Mucosa of descending colon (tissue), 3 donors: ENCODE results near the gene DHX16. TPM values are rescaled to one million over a fixed set of nuclear protein-coding genes. Genes with fewer than 3 reads are reported as not detected.
A peak's percentile ranks its signal among the peaks of the same experiment; 100 is the strongest.

Source experiments
- ATAC-seq: fragments of 200-7000 bp; cut with Tn5 transposase; one replicate; pipeline ENCODE4 v1.9.1; 2020; ENCODE audit warnings: mild to moderate bottlenecking, moderate library complexity
- DNase-seq, 3 donors: peaks; one replicate each; pipeline ENCODE4 v3.0.0-alpha.2; 2020
- H3K36me3 ChIP-seq: fragments of 200-600 bp; one replicate; pipeline ENCODE4 v1.8.0; 2021; ENCODE audit warnings: low read depth, mild to moderate bottlenecking
- H3K4me1 ChIP-seq: fragments of 200-600 bp; one replicate; pipeline ENCODE4 v1.8.0; 2021; ENCODE audit warnings: low read depth, mild to moderate bottlenecking
- H3K4me3 ChIP-seq: fragments of 200-600 bp; one replicate; pipeline ENCODE4 v1.8.0; 2021; ENCODE audit warnings: mild to moderate bottlenecking
- H3K9me3 ChIP-seq: fragments of 200-600 bp; one replicate; pipeline ENCODE4 v1.8.0; 2021; ENCODE audit warnings: mild to moderate bottlenecking
- CTCF ChIP-seq: fragments of 200-600 bp; IDR thresholded peaks from one replicate; pipeline ENCODE4 v1.8.0; 2022; ENCODE audit warnings: antibody characterized with exemption, mild to moderate bottlenecking
- intact Hi-C, 2 donors: fragments of 100-400 bp; cut with DNase I in 1 of 2; cut with micrococcal nuclease in 1 of 2; formaldehyde crosslinking; loops; one replicate each; pipeline versions ENCODE4 v1.11.0 to v1.11.1; 2022; cut with DNase I, micrococcal nuclease
- total RNA-seq, 3 donors: library from RNA; stranded (reverse); fragmentation: NEBNext Ultra II Directional in 2 of 3; extraction: Animal tissue kit (Norgen Biotek cat#: 25700) in 2 of 3; gene quantifications; one replicate each; pipeline versions ENCODE4 v1.2.1 to v1.2.4, GENCODE V29; 2021 to 2023
- donor health status: DM: no; HTN: no; CAD: no; lungs with moderate emphysema.
- donor health status: DM: no; HTN: no; CAD: no.
- donor health status: DM: no; HTN: yes; CAD: no.

The DHX16 gene
- total RNA-seq, 3 donors from 2014 or later: 31.0 to 36.2 (median 36.0) TPM

- ATAC-seq (no peak), DNase-seq (peak in 2 of 3 donors; percentile 38 to 49)
- Histone ChIP-seq H3K4me1 (peaks cover 21% of the 10 kb centered on the region), H3K4me3 (no peak overlapping the region), H3K36me3 (no peaks in the 10 kb centered on the region), H3K9me3 (no peaks in the 10 kb centered on the region)
- TF ChIP-seq CTCF: no peak
- intact Hi-C loops: no loop called here
Measured at GRCh38 chr6:30689985-30690384, 17.2 kb upstream of the DHX16 start.

- Histone ChIP-seq H3K9me3 (no peaks in the 10 kb centered on the region), H3K4me3 (no peak overlapping the region), H3K36me3 (no peaks in the 10 kb centered on the region), H3K4me1 (peaks cover 21% of the 10 kb centered on the region)
- ATAC-seq: no peak
- DNase-seq: peak in 1 of 3 donors; percentile 54
- intact Hi-C loops: no loop called here
- no peak for TF ChIP-seq CTCF
Measured at GRCh38 chr6:30689022-30689865, 16.4 kb upstream of the DHX16 start.

- peak in 1 of 3 donors; percentile 68 for DNase-seq
- peaks cover 21% of the 10 kb centered on the region for H3K4me1 ChIP-seq
- H3K9me3 ChIP-seq: no peaks in the 10 kb centered on the region
- intact Hi-C loops: no loop called here
- TF ChIP-seq CTCF: no peak
- H3K36me3 ChIP-seq: no peaks in the 10 kb centered on the region
- H3K4me3 ChIP-seq: no peak overlapping the region
- no peak for ATAC-seq
Measured at GRCh38 chr6:30688569-30688968, 15.8 kb upstream of the DHX16 start.

GRCh38 chr6:30687659-30688431 is 15.0 kb upstream of the DHX16 start:
- H3K36me3 ChIP-seq: no peaks in the 10 kb centered on the region
- ATAC-seq (no peak), DNase-seq (peak in 1 of 3 donors; percentile 67)
- H3K9me3 ChIP-seq: no peaks in the 10 kb centered on the region
- peaks cover 21% of the 10 kb centered on the region for H3K4me1 ChIP-seq
- intact Hi-C loops: no loop called here
- TF ChIP-seq CTCF: no peak
- H3K4me3 ChIP-seq: peak overlapping the region; percentile 24

GRCh38 chr6:30686908-30687658 is 14.3 kb upstream of the DHX16 start:
- TF ChIP-seq CTCF: no peak
- no peaks in the 10 kb centered on the region for H3K9me3 ChIP-seq
- peak overlapping the region; percentile 24 for H3K4me3 ChIP-seq
- no peaks in the 10 kb centered on the region for H3K36me3 ChIP-seq
- peak; percentile 58 for ATAC-seq
- intact Hi-C loops: no loop called here
- peaks cover 24% of the 10 kb centered on the region for H3K4me1 ChIP-seq
- DNase-seq: peak; percentile 83 to 97 (median 87)
